NCI-H1105 (cell line): ENCODE data around the gene MRPS27.
"Not testable (repeated sequence)": the region's sequence is repeated elsewhere in the genome, so short reads cannot be mapped to it uniquely, and the experiment has no call there.

ENCODE experiments used
- DNase-seq: peaks from one replicate; lab custom pipeline; 2025; lab: John Stamatoyannopoulos, UW

MRPS27 gene

DNA sequence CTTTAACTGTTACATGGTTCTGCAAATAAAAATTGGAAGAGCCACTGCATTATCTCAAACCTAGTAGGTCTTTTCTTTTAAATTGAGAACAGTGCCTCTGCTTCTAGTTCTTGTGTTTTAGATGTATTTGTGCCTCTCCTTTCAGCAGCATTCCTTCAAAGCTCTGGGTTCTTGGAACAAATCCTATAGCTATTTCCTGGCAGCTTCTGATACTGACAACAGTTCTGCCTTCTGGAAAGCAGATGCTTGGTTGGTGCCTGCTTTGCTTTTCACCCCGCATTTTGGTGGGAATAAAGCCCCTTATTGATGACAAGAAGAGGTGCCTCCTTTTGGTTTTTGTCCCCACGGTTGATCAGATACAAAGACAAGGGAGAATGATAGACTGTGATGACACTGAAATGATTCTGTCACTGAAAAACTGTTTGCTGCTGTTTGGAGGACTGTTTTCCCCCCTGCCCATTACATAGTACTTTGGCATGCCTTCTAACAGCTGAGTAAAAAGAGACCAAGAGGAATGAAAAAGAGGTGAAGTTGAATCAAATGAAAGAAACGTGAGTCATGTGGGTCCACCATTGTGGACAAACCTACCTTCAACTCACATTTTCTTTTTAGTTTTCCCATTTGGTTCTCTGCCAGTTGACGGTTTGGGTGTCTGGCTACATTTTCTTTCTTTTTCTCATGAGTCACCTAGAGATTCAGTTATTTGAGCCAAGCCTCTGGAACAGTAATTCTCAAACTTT is 5.7 kb upstream of the MRPS27 start:
- DNase-seq: no peak

DNA sequence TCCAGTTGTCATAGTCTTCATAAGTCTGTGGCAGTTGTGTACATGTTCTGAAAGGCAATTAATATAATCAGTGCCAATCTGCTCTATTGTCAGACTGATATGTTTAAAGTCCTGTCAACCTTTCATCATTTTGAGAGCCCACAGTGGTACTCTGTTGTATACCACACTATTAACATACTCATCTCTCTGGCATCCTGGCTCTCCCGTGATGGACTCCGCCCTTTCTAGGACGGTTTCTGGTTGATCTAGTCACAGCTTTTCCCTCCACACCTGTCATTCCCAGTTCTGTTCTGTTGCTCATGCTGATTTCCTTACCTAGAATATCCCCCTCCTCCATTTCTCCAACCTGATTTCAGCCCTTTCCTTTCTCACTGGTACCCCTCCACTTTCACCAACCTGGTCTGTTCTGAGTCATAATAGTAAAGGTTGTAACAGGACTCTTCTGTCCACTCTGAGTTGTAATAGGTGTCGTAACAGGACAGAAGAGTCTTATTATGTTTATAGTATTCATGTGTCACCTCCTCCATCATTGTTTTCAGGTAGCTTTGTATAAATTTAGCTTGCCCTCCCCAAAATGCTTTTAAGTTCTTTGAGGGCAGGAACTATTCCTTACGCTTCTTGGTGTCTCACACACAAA is 4.3 kb upstream of the MRPS27 start:
- no peak for DNase-seq

DNA sequence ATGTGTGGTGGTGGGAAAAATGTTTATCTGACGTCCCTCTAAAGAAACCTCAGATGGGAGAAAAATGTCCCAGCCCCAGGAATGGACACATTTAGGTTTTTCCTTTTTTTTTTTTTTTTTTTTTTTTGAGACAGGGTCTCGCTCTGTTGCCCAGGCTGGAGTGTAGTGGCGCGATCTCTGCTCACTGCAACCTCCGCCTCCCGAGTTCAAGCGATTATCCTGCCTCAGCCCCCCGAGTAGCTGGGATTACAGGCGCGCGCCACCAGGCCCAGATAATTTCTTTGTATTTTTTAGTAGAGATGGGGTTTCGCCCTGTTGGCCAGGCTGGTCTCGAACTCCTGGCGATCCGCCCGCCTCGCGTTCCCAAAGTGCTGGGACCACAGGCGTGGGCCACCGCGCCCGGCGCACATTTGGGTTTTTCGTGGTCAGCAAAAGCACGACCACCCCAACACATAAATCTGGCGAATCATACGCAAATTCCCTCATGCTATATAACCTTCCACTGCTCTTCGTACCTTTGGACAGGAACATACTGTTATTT is 535 bp downstream of the MRPS27 start:
- DNase-seq: not testable (repeated sequence)

DNA sequence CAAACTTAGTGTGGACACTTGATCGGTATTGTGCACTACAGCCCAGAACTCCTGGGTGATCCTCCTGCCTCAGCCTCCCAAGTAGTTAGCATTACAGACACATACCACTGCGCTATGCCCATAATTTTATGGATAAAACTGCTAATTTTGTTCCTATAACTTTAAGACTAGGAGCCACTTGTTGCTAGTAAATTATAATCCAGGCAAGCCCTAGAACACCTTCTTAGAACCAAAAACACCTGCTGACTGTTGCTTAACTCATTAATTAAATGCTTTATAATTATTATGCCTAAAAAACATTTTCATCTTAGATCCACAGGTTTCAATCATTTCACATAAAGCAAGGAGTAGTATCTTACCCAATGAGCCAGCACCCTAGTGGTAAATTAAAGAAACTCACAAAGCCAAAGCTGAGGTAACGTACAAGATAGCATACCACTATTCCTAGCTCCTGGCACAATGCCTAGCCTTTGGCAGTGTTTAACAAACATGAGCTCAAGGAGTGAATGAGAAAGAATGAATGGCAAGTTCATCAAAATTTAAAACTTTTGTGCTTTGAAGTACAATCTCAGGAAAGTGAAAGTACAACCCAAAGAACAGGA is 5.4 kb downstream of the MRPS27 start:
- peak; percentile 31 for DNase-seq

DNA sequence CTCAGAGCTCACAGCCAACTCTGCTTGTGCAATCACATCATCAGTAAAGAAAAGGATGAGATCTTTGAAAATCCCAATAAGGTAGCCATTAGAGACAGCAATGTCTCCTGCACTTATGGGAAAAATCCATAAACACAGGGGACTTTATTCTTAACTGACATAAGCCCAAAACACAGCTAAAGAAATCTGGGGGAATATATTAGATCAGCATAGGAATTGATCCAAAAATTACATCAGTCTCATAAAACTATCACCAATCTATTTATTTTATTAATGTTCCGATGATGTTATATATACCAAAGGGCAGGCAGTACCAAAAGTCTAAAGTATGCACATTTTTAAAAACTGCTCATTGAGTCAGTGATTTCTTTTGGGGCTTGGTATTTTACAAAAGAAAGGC is 6.9 kb downstream of the MRPS27 start:
- DNase-seq: no peak

DNA sequence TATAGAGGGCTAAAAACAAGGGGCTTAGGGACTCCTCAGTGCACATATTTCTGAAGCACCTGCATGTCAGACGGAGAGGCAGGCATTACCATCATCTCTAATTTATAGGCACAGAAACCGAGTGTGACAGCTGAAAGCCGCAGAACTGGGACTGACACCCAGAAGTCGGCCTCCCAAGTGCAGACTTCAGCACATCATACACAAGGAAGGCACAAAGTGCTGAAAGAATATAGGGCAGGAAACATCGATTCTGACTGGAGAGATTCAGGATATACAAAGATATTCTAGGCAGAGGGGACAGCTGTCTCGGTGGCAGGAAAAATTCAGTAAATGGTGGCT is 11.2 kb downstream of the MRPS27 start:
- DNase-seq: no peak

DNA sequence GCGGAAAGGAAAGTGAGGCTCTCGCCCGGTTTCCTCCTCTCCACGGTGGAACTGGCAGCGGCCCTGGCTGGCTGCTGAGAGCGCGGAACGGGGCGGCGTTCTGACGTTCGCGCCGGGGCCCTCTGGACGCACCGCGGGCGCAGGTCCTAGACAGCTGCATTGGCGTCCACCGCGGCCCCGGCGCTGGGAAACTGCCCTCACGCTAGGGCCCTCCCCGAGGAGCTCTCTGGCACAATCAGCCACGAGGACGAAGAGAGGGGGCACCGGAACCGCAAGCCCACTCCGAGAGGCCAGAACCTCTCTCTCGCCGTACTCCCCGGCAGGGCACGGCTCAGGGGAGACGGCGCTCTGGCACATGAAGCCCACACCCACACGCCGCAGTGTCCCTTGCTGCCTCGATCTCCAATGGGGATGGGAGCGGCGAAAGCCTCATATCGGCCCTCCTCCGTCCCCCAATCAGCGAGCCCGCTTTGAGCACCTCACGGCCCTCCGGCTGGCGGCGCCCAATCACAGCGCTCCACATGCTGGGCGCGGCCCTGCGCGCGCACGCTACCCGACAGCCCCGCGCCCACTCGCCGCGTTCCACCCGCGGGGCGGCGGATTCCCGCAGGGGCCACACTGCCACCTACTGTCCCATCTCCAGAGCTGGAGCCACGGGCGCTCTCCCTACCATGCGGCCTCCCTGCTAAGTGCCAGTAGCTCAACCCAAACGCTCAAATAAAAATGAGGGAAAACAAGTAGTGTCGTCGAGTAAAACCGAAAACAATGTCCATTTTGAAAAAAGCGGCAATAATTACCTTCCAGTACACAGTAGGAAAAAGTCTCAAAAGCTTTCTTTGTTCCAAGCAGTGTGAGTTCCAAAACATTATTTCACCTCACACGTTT is 11.8 kb downstream of the MRPS27 start:
- DNase-seq: peak; percentile 92

DNA sequence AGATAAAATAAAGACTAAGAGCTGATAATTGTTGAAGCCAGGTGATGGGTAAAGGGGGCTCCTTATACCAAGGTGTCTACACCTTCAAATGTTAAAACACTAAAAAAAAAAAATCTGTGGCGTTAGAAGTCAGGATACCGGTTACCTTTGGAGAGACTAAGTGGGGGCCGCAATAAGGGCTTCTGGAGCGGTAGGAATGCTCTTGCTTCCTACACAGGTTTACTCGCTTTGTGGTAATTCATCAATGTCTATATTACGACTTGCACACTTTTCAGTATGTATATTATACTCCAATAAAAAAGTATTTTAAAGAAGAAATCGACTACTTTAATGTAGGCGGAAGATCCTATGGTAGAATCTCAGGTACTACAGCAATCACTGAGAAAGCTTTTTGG is 12.5 kb downstream of the MRPS27 start:
- no peak for DNase-seq

DNA sequence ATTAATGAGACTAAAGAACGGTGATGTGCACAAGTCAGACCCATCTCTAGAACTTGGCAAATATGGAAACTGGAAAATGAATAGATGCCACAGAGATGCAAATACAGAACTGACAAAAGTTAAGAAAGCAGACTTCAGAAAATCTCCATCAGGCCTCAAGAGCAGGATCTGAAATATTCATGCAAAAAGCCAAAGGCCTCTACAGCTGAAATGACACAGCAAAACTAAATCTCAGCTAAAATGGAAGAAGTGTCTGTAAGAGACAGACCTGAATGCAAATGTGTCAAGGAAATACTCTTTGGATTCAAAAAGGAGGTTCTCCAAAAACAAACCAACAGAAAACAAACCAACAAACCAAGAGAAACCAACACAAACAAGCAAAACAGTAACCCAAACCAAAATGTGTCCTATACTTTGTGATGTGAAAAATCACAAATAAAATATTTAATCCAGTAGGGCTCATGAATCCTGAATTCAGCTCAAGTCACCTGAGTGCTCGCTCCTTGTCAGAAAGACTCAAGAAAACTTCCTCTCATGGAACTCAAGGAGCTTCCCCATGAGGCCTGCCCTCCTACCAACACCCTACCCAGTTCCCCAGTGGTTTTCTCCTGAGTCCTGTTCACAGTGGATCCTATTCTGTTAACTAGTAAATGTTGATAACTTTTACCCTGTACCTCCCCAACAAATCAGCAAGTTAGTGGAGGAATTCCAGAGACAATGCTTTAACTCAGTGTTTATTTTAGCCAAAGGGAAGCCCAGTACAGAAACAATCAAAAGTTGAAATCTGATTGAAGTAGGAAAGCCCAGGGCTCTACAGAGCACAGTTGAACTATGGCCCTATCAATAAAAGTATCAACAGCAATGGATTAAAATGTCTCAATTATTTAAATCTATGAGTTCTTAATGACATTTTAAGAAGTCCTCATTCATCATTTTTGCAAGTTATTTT is 14.6 kb downstream of the MRPS27 start:
- no peak for DNase-seq

DNA sequence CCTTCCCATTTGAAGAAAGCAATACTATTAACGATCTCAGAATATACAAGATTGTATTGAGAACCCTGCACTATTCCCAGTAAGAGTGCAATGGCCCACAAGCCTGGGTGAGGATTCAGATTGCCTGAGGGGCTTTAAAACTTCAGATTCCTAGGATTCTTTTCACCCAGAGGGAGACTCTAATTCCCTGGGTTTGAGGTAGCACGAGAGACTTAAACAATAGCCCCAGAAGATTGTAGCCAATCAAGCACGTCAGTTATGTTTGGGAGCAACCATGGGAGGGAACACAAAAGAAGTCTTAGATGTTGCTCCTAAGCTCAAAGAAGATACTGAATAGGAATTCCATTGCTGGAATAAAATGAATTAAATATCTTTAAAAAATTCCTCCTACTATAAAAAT is 17.9 kb downstream of the MRPS27 start:
- DNase-seq: no peak

DNA sequence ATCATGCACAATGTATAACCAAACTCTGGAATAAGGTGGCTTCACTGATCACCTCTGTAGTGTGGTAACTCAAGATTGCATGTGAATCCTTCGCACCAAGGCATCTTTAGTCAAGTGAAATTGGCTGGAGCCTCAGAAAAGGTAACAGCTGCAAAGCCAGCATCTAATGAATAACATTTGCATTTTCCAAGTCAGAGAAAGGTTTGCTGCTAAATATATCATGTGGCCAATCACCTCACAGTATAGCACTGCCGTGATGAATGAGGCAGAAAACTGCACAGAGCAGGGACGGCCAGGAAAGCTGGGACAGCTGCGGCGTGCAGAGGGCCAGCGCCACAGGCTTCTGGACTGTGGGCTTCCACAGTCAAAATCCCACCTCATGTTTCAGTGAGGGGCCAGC is 18.5 kb downstream of the MRPS27 start:
- no peak for DNase-seq

DNA sequence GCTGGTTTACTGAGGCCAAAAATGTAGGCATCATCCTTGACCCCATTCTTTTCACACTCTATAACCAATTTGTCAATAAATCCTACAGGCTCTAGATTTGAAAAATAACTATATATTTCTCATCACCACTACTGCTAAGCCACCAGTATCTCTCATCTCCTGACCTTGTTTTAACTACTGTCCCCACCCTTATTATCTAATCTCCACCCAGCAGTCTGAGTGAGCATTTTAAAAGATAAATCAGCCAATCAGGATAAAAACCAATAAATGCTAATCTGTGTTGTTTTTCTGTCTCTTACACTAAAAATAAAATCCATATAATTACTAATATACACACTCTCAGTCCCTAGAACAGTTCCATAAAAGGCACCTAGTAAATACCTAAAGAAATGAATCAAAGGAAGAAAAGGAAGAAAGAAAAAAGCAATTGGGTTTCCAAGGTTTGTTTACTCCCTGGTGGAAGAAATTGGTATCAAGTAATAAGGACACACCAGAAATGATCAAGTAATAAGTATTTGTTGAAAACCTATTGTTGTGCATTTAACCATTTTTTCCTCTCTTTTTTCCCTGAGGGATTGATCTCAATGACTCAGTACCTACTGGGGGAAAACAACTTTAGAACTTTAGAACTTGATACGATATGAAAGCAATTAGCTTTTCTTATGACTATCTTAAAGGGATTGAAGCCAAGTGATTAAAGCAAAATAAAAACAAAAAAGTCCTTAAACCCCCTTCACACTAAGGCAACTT is 19.3 kb downstream of the MRPS27 start:
- no peak for DNase-seq

DNA sequence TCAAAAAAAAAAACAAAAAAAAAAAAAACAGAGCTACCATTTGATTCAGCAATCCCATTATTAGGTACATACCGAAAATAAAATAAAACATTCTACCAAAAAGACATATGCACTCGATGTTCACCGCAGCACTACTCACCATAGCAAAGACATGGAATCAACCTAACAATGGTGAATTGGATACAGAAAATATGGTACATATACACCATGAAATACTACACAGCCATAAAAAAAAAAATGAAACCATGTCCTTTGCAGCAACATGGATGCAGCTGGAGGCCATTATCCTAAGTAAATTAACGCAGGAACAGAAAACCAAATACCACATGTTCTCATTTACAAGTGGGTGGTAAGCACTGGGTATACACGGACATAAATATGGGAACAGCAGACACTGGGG is 21.3 kb downstream of the MRPS27 start:
- no peak for DNase-seq

DNA sequence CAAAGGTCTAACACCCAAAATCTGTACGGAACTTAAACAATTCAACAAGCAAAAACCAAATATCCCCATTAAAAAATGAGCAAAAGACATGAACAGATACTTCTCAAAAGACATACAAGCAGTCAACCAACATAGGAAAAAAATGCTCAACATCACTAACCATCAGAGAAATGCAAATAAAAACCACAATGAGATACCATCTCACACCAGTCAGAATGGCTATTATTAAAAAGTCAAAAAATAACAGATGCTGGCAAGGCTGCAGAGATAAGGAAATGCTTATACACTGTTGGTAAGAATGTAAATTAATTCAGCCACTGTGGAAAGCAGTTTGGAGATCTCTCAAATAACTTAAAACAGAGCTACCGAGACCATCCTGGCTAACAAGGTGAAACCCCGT is 21.9 kb downstream of the MRPS27 start:
- DNase-seq: not testable (repeated sequence)

DNA sequence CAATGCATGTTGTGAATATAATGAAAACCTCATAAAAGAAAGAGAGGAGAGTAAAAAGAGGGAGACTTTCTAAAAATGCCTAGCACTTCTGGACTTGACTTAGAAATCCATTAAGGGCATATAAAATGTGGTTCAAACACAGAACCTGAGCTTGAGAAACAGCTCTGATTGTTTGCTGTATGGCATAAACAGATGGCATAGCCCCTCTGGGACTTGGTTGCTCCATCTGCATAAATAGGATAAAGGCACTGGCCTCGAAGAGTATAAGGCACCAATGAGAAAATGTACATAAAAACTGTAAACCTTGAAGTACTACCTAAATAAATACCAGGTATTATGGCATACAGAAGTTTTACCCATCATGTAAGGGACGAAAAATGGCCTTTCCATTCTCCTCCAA is 23.8 kb downstream of the MRPS27 start:
- DNase-seq: no peak

DNA sequence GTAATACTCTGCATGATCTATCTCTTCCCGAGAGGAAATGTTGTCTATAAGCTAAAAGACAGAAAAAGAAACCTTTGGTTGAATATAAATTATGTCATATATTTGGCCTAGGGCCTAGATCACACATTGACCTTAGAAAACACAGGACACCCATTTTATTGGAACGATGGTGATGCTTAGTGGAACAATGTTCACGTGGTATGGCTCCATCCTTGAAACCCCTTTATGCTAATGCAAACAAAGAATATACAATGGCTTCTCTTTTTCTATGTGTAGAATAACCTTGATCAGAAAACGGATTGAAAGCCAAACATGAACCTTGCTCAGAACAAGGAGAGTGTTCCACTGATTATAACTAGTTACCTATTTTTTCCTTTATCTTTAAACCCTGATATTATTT is 24.5 kb downstream of the MRPS27 start:
- no peak for DNase-seq

DNA sequence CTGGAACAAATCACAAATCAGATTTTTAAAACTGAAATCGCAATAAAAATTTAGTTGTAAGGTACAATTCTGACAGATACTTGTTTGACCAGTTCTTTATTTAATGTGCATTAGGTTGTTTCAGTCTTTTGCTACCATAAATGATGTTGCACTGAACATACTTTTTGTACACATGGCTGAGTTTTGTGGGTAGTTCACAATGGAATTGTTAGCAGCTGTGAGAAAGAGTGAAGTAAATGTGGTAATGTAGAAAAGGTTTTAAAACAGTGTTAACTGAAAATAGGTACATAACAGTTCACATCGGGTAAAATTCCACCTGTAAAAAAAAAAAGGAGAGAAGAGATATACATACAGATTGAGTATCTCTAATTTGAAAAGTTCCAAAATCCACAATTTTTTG is 25.6 kb downstream of the MRPS27 start:
- no peak for DNase-seq

DNA sequence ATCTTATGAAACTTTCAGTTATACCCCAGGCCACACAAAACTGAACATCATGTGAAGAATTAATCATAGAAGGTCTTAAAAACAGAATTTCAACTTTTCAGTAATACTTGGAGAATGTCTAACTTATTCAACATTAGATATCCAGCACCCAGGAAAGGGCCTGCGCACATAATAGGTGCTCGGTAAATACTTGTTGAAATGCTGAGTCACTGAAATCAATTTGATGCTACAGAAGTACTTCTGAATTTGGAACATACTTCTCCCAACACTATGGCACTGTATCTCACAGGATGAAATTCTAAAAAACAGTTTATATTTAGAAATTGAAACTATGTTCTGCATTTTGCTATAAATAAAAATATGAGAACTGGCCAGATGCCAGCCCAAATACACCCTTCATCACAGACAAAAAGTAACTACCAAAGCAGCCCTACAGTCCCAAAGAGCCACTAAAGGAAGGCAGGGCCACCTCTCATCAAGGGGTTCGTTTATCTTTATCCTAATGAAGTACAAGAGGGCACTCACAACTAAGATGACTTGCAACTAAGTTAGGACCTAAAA is 26.5 kb downstream of the MRPS27 start:
- DNase-seq: no peak

DNA sequence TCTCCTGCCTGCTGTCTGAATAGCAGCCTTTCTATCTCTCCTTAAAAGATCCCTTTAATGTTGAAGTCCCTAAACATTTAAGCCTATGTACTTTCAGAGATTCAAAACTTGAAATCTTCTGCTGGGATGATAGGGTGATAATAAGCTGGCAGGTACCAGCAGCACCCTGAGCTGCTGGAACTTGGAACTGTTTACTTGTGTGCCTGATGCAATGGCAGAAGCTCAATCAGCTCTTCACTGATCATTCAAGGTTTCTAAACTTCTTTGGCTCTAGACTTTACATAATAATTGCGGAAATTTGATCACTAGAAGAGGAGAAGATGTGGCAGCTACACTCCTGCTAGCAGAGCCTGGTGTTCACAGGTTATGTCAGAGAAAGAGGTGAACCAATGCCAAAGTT is 27.6 kb downstream of the MRPS27 start:
- no peak for DNase-seq

DNA sequence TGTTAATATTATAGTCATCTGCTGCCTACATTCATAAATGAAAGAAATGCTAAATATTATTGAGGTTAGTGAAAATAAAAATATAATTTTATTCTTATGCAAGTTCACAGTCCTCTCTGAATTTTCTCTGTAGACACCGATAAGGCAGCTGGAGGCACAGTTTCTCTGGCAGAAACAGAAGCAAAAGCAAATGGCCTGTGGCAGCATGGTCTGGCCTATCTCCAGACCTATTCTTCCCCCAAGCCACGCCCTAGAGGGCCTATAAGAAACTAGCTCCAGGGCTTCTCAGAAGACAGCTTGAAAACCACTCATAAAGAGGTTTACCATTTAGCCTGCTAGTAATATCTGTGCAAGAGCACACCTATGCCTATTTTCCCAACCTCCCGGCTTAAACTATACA is 28.4 kb downstream of the MRPS27 start:
- DNase-seq: no peak
